Measurements from ENCODE around the gene PLA2G4A. TPM values are rescaled to one million over a fixed set of nuclear protein-coding genes. Genes with fewer than 3 reads are reported as not detected.
A peak's percentile ranks its signal among the peaks of the same experiment; 100 is the strongest.

The PLA2G4A gene
- total and polyA plus RNA-seq, 2 donors (not counting 1 experiment from before 2014, with no cell fraction given), result 2.8 to 5.8 TPM

- no peaks in the 10 kb centered on the region for H3K79me2 ChIP-seq (ENCODE audit: control insufficient read depth, insufficient read depth, low read length)
- H3K9me3 ChIP-seq (ENCODE audit: control insufficient read depth, insufficient read depth, low read depth, low read length), result no peaks in the 10 kb centered on the region
- H3K4me1 ChIP-seq (ENCODE audit: control insufficient read depth, extremely low read depth, insufficient read depth, low read length), result peaks cover 2% of the 10 kb centered on the region
- no peak for TF ChIP-seq EZH2 (IDR thresholded peaks at IDR 0.05; ENCODE audit: low read length, missing control alignments)
- no peak for TF ChIP-seq CTCF (conservative IDR thresholded peaks at IDR 0.05 in 1 of 2, IDR thresholded peaks at IDR 0.05 in 1 of 2; ENCODE audit: low read depth in 1 of 2, low read length in 2 of 2)
- H3K36me3 ChIP-seq (ENCODE audit: control insufficient read depth, insufficient read depth, low read length), result no peaks in the 10 kb centered on the region
- H3K27ac ChIP-seq (ENCODE audit: insufficient read depth, low read length), result no peak overlapping the region
- DNase-seq (ENCODE audit: low read depth in 2 of 2), result no peak
- H3K27me3 ChIP-seq (ENCODE audit: control insufficient read depth, insufficient read depth, low read length), result no peaks in the 10 kb centered on the region
- no peaks in the 10 kb centered on the region for H4K20me1 ChIP-seq (ENCODE audit: control insufficient read depth, extremely low read depth, insufficient read depth, low read length)
- no peak overlapping the region for H3K4me2 ChIP-seq (ENCODE audit: extremely low read depth, insufficient read depth, low read length)
- no peak overlapping the region for H3K4me3 ChIP-seq (replicated peaks in 1 of 4; ENCODE audit: control extremely low read depth in 1 of 4, insufficient read depth in 1 of 4, low read depth in 3 of 4, low read length in 4 of 4)
- H2AFZ ChIP-seq (ENCODE audit: low read length), result no peak overlapping the region
- H3K9ac ChIP-seq (ENCODE audit: insufficient read depth, low read length), result no peak overlapping the region
Measured at GRCh38 chr1:187006896-187007295, 178.1 kb downstream of the PLA2G4A start.

- Histone ChIP-seq H3K4me1 (ENCODE audit: control insufficient read depth, extremely low read depth, insufficient read depth, low read length) (no peaks in the 10 kb centered on the region), H3K27ac (ENCODE audit: insufficient read depth, low read length) (no peak overlapping the region)
- TF ChIP-seq CTCF (conservative IDR thresholded peaks at IDR 0.05 in 1 of 2, IDR thresholded peaks at IDR 0.05 in 1 of 2; ENCODE audit: low read depth in 1 of 2, low read length in 2 of 2) (no peak), EZH2 (IDR thresholded peaks at IDR 0.05; ENCODE audit: low read length, missing control alignments) (no peak)
Measured at GRCh38 chr1:187009320-187009719, 180.6 kb downstream of the PLA2G4A start.

GRCh38 chr1:187010571-187011309 is 182.0 kb downstream of the PLA2G4A start:
- Histone ChIP-seq H3K4me1 (ENCODE audit: control insufficient read depth, extremely low read depth, insufficient read depth, low read length) (no peaks in the 10 kb centered on the region), H3K79me2 (ENCODE audit: control insufficient read depth, insufficient read depth, low read length) (no peaks in the 10 kb centered on the region), H2AFZ (ENCODE audit: low read length) (no peak overlapping the region), H3K27ac (ENCODE audit: insufficient read depth, low read length) (no peak overlapping the region), H3K4me3 (replicated peaks in 1 of 4; ENCODE audit: control extremely low read depth in 1 of 4, insufficient read depth in 1 of 4, low read depth in 3 of 4, low read length in 4 of 4) (no peak overlapping the region), H3K36me3 (ENCODE audit: control insufficient read depth, insufficient read depth, low read length) (no peaks in the 10 kb centered on the region), H3K9ac (ENCODE audit: insufficient read depth, low read length) (no peak overlapping the region), H3K9me3 (ENCODE audit: control insufficient read depth, insufficient read depth, low read depth, low read length) (no peaks in the 10 kb centered on the region), H4K20me1 (ENCODE audit: control insufficient read depth, extremely low read depth, insufficient read depth, low read length) (no peaks in the 10 kb centered on the region), H3K27me3 (ENCODE audit: control insufficient read depth, insufficient read depth, low read length) (no peaks in the 10 kb centered on the region), H3K4me2 (ENCODE audit: extremely low read depth, insufficient read depth, low read length) (no peak overlapping the region)
- TF ChIP-seq EZH2 (IDR thresholded peaks at IDR 0.05; ENCODE audit: low read length, missing control alignments) (no peak), CTCF (conservative IDR thresholded peaks at IDR 0.05 in 1 of 2, IDR thresholded peaks at IDR 0.05 in 1 of 2; ENCODE audit: low read depth in 1 of 2, low read length in 2 of 2) (no peak)
- peak in 1 of 2 donors; percentile 21 for DNase-seq (ENCODE audit: low read depth in 2 of 2)

More at GRCh38 chr1:187009320-187009719, 180.6 kb downstream of the PLA2G4A start:
- no peak for DNase-seq (ENCODE audit: low read depth in 2 of 2)
- Histone ChIP-seq H2AFZ (ENCODE audit: low read length) (no peak overlapping the region), H3K36me3 (ENCODE audit: control insufficient read depth, insufficient read depth, low read length) (no peaks in the 10 kb centered on the region), H3K79me2 (ENCODE audit: control insufficient read depth, insufficient read depth, low read length) (no peaks in the 10 kb centered on the region), H3K4me3 (replicated peaks in 1 of 4; ENCODE audit: control extremely low read depth in 1 of 4, insufficient read depth in 1 of 4, low read depth in 3 of 4, low read length in 4 of 4) (no peak overlapping the region), H3K27me3 (ENCODE audit: control insufficient read depth, insufficient read depth, low read length) (no peaks in the 10 kb centered on the region), H4K20me1 (ENCODE audit: control insufficient read depth, extremely low read depth, insufficient read depth, low read length) (no peaks in the 10 kb centered on the region), H3K9ac (ENCODE audit: insufficient read depth, low read length) (no peak overlapping the region), H3K9me3 (ENCODE audit: control insufficient read depth, insufficient read depth, low read depth, low read length) (no peaks in the 10 kb centered on the region), H3K4me2 (ENCODE audit: extremely low read depth, insufficient read depth, low read length) (no peak overlapping the region)

Measured in fibroblast of lung (primary cell).